ENCODE data around the gene ALKBH6. TPM values are rescaled to one million over a fixed set of nuclear protein-coding genes. Genes with fewer than 3 reads are reported as not detected.

The ALKBH6 gene
- total RNA-seq, 1 experiment from 2014 or later = 32.5 TPM

DNA sequence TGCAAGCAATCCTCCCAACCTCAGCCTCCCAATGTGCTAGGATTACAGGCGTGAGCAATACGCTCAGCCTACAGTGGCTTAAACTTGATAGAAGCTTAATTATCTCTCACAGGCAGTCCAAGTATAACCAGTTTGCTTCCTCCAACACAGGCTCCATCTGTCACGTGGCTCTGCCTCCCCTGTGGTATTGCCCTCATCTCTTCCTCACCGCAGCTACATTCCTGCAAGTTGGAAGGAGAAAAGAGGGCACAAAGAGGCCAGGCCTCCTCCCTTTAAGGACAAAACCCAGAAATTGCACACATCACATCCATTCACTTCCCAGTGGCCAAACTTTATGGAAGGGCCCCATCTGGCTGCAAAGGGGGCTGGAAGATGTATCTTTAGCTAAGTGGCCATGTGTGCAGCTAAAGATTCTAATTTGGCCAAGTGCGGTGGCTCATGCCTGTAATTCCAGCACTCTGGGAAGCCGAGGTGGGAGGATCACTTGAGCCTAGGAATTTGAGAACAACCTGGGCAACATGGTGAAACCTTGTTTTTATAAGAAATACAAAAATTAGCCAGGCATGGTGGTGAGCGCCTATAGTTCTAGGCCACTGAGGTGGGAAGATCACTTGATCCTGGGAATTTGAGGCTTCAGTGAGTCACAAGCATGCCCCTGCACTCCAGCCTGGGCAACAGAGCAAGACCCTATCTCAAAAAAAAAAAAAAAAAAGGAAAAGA is 22.1 kb downstream of the ALKBH6 start:
- H3K4me3 Mint-ChIP-seq = no peak overlapping the region
- H3K23me2 ChIP-seq (ENCODE audit: insufficient read length, low read depth, low read length, poor library complexity, severe bottlenecking) = peaks cover 6% of the 10 kb centered on the region
- no peak overlapping the region for H3K14ac ChIP-seq (ENCODE audit: insufficient read depth, low read length)
- H3K9ac ChIP-seq (ENCODE audit: extremely low read depth, insufficient read length, low read length) = no peak overlapping the region
- H2BK20ac ChIP-seq (ENCODE audit: low read depth, low read length, poor library complexity, severe bottlenecking) = no peak overlapping the region
- TF ChIP-seq, protein P1, sequence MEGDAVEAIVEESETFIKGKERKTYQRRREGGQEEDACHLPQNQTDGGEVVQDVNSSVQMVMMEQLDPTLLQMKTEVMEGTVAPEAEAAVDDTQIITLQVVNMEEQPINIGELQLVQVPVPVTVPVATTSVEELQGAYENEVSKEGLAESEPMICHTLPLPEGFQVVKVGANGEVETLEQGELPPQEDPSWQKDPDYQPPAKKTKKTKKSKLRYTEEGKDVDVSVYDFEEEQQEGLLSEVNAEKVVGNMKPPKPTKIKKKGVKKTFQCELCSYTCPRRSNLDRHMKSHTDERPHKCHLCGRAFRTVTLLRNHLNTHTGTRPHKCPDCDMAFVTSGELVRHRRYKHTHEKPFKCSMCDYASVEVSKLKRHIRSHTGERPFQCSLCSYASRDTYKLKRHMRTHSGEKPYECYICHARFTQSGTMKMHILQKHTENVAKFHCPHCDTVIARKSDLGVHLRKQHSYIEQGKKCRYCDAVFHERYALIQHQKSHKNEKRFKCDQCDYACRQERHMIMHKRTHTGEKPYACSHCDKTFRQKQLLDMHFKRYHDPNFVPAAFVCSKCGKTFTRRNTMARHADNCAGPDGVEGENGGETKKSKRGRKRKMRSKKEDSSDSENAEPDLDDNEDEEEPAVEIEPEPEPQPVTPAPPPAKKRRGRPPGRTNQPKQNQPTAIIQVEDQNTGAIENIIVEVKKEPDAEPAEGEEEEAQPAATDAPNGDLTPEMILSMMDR (conservative IDR thresholded peaks at IDR 0.05) = no peak
- peaks cover 15 to 20% of the 10 kb centered on the region in 2 experiments for H3K4me1 Mint-ChIP-seq
- no peak for DNase-seq
- H3K18ac ChIP-seq (ENCODE audit: insufficient read length, low read depth, low read length) = no peak overlapping the region
- H3K27me3 Mint-ChIP-seq (ENCODE audit: low read depth) = peaks cover 29% of the 10 kb centered on the region
- no peak overlapping the region for H2AK5ac ChIP-seq (ENCODE audit: insufficient read length, low read length)
- no peak overlapping the region for H3K4ac ChIP-seq (ENCODE audit: low read depth, low read length)
- no peak overlapping the region for H2BK15ac ChIP-seq (ENCODE audit: low read depth, low read length)
- H4K8ac ChIP-seq (replicated peaks; ENCODE audit: insufficient read length, low read depth, low read length) = no peak overlapping the region
- H3K27ac Mint-ChIP-seq = no peak overlapping the region
- H2AFZ ChIP-seq (ENCODE audit: low read length) = no peak overlapping the region
- H3K56ac ChIP-seq (ENCODE audit: insufficient read length, low read depth, low read length) = no peak overlapping the region
- H3K79me2 ChIP-seq (ENCODE audit: insufficient read depth, low read length) = no peaks in the 10 kb centered on the region
- H3K4me2 ChIP-seq (ENCODE audit: insufficient read depth, insufficient read length, low read length) = no peak overlapping the region
- no peaks in the 10 kb centered on the region for H3K27me3 ChIP-seq (ENCODE audit: insufficient read depth, low read length)
- no peak overlapping the region for H2BK5ac ChIP-seq (ENCODE audit: insufficient read length, low read length)
- peaks cover 3% of the 10 kb centered on the region for H4K20me1 ChIP-seq (ENCODE audit: control insufficient read depth, insufficient read depth, insufficient read length)
- peaks cover 0 to 5% (median 3%) of the 10 kb centered on the region in 3 experiments; a peak in 4 of 7 replicates for H3K36me3 Mint-ChIP-seq (ENCODE audit: insufficient read depth in 1 of 3, low read depth in 3 of 3)
- no peak overlapping the region for H3K23ac ChIP-seq (ENCODE audit: insufficient read length, low read depth, low read length)
- H2BK120ac ChIP-seq (ENCODE audit: low read depth, low read length, poor library complexity, severe bottlenecking) = no peak overlapping the region
- H3K79me1 ChIP-seq (ENCODE audit: insufficient read depth, low read depth, low read length, poor library complexity, severe bottlenecking) = no peaks in the 10 kb centered on the region
- H2BK12ac ChIP-seq (ENCODE audit: insufficient read length, low read depth, low read length) = no peak overlapping the region
- H4K91ac ChIP-seq (ENCODE audit: insufficient read length, low read depth, low read length) = no peak overlapping the region
- no peaks in the 10 kb centered on the region for H3K9me3 ChIP-seq (ENCODE audit: control insufficient read depth, low read depth, low read length)
- no peaks in the 10 kb centered on the region for H3K4me1 ChIP-seq (ENCODE audit: insufficient read depth, low read length)
- H3K9me3 Mint-ChIP-seq = no peaks in the 10 kb centered on the region; a peak in 2 of 5 replicates
- WGBS (ENCODE audit: extremely low coverage, insufficient read length, low lambda C conversion rate) = no CpG with 5 or more reads among the region's 7 CpGs
- H3K27ac ChIP-seq (ENCODE audit: insufficient read length, low read depth, low read length) = no peak overlapping the region
- H3T11ph ChIP-seq (ENCODE audit: low read length) = no peak overlapping the region
- no peak overlapping the region for H4K5ac ChIP-seq (ENCODE audit: insufficient read length, low read depth, low read length)

All from H9 (cell line).